Endothelial cell (in vitro differentiated cells): ENCODE results near the gene TMEM163. TPM values are rescaled to one million over a fixed set of nuclear protein-coding genes. Genes with fewer than 3 reads are reported as not detected.

ENCODE experiments used
- DNase-seq: peaks from one replicate; pipeline ENCODE4 v3.0.0; 2021; ENCODE audit warnings: low spot score
- H3K27ac Mint-ChIP-seq: one replicate; pipeline ENCODE4 v1.8.0; 2021; ENCODE audit warnings: mixed read lengths, inconsistent platforms; ENCODE audit not compliant: unreplicated experiment
- H3K27me3 Mint-ChIP-seq: one replicate; pipeline ENCODE4 v1.8.0; 2021; ENCODE audit warnings: mild to moderate bottlenecking, moderate library complexity, mixed read lengths, inconsistent platforms; ENCODE audit not compliant: unreplicated experiment
- H3K36me3 Mint-ChIP-seq: one replicate; pipeline ENCODE4 v1.8.0; 2021; ENCODE audit warnings: mild to moderate bottlenecking, low read depth, mixed read lengths, inconsistent platforms; ENCODE audit not compliant: unreplicated experiment
- H3K4me1 Mint-ChIP-seq: one replicate; pipeline ENCODE4 v1.8.0; 2021; ENCODE audit warnings: mild to moderate bottlenecking, mixed read lengths, inconsistent platforms; ENCODE audit not compliant: unreplicated experiment
- H3K4me3 Mint-ChIP-seq: one replicate; pipeline ENCODE4 v1.8.0; 2021; ENCODE audit warnings: mild to moderate bottlenecking, mixed read lengths, inconsistent platforms; ENCODE audit not compliant: unreplicated experiment
- H3K9me3 Mint-ChIP-seq: one replicate; pipeline ENCODE4 v1.8.0; 2021; ENCODE audit warnings: mixed read lengths, inconsistent platforms; ENCODE audit not compliant: unreplicated experiment
- total RNA-seq: library from RNA; stranded (reverse); fragmentation: NEBNext Ultra II Directional; extraction: Animal tissue kit (Norgen Biotek cat#: 25700); gene quantifications from one replicate; pipeline ENCODE4 v1.2.1, GENCODE V29; 2021; ENCODE audit not compliant: unreplicated experiment
- TF ChIP-seq, protein P1 (sequence below): fragments of 200-600 bp; sonication (generic); IDR thresholded peaks from one replicate; pipeline ENCODE4 v1.5.0; 2021; ENCODE audit warnings: antibody characterized with exemption; ENCODE audit not compliant: unreplicated experiment

TMEM163 gene
- total RNA-seq, 1 donor from 2014 or later: 150 TPM

DNA sequence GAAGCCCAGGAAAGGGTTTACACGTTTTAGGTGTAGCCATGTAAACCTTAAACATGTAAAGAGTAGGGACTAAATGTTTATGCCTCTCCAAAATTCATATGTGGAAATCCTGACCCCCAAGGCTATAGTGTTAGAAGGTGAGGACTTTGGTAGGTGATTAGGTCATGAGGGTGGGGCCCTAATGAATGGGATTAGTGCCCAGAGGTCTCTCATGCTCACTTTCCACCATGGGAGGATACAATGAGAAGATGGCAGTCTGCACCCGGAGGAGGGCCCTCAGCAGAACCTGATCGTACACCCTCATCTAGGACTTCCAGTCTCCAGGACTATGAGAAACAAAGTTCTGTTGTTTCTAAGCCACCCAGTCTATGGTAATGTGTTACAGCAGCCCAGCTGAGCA is 119.6 kb downstream of the TMEM163 start:
- no peak overlapping the region for H3K27ac Mint-ChIP-seq
- no peaks in the 10 kb centered on the region for H3K9me3 Mint-ChIP-seq
- H3K4me3 Mint-ChIP-seq: no peak overlapping the region
- DNase-seq: no peak
- H3K27me3 Mint-ChIP-seq: peaks cover 6% of the 10 kb centered on the region
- H3K36me3 Mint-ChIP-seq: peaks cover 10% of the 10 kb centered on the region
- peaks cover 11% of the 10 kb centered on the region for H3K4me1 Mint-ChIP-seq
- TF ChIP-seq, protein P1, sequence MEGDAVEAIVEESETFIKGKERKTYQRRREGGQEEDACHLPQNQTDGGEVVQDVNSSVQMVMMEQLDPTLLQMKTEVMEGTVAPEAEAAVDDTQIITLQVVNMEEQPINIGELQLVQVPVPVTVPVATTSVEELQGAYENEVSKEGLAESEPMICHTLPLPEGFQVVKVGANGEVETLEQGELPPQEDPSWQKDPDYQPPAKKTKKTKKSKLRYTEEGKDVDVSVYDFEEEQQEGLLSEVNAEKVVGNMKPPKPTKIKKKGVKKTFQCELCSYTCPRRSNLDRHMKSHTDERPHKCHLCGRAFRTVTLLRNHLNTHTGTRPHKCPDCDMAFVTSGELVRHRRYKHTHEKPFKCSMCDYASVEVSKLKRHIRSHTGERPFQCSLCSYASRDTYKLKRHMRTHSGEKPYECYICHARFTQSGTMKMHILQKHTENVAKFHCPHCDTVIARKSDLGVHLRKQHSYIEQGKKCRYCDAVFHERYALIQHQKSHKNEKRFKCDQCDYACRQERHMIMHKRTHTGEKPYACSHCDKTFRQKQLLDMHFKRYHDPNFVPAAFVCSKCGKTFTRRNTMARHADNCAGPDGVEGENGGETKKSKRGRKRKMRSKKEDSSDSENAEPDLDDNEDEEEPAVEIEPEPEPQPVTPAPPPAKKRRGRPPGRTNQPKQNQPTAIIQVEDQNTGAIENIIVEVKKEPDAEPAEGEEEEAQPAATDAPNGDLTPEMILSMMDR: no peak

DNA sequence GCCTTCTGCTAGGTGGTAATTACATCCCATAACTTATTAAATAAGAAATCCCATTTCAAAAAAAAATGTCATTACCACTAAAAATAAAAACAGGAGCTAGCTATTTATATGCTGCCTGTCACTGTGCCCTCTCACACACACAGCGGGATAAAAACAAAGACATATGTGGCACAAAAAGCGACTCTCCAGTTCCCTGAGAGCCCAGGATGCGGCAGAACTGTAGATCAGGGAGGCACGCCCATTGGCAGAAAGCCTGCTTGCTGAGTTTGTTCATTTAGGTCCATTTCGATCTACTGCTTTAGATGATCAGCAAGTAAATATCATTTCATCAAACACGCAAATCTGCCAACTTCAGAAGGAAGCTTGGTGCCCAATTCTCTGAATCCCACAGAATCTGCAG is 124.4 kb downstream of the TMEM163 start:
- no peak overlapping the region for H3K27ac Mint-ChIP-seq
- H3K9me3 Mint-ChIP-seq: peaks cover 17% of the 10 kb centered on the region
- no peak overlapping the region for H3K4me3 Mint-ChIP-seq
- peaks cover 24% of the 10 kb centered on the region for H3K36me3 Mint-ChIP-seq
- H3K4me1 Mint-ChIP-seq: peaks cover 5% of the 10 kb centered on the region
- TF ChIP-seq, protein P1: no peak
- no peak for DNase-seq
- peaks cover 1% of the 10 kb centered on the region for H3K27me3 Mint-ChIP-seq

DNA sequence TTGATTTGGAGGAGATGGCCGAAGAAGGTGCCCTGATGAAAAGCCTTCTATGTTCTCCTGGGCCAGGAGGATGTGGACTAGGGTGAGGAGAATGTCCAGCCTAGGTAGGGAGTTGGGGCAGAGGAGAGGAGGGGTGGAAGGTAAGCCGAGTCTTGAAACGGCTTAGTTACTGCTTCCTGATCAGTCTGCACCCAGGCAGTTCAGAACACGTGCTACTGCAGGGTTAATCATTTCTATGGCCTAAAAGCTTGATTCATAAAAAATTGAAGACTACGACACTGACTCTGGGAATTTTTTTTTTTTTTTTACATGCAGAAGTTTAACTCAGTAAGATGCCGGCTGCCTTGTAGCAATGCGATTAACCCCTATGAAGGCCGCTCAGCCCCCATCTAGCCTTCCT is 125.3 kb downstream of the TMEM163 start:
- H3K36me3 Mint-ChIP-seq: peaks cover 24% of the 10 kb centered on the region
- no peak for DNase-seq
- H3K4me1 Mint-ChIP-seq: peaks cover 5% of the 10 kb centered on the region
- no peak overlapping the region for H3K27ac Mint-ChIP-seq
- H3K9me3 Mint-ChIP-seq: peaks cover 17% of the 10 kb centered on the region
- TF ChIP-seq, protein P1: no peak
- no peak overlapping the region for H3K4me3 Mint-ChIP-seq
- H3K27me3 Mint-ChIP-seq: peaks cover 3% of the 10 kb centered on the region

DNA sequence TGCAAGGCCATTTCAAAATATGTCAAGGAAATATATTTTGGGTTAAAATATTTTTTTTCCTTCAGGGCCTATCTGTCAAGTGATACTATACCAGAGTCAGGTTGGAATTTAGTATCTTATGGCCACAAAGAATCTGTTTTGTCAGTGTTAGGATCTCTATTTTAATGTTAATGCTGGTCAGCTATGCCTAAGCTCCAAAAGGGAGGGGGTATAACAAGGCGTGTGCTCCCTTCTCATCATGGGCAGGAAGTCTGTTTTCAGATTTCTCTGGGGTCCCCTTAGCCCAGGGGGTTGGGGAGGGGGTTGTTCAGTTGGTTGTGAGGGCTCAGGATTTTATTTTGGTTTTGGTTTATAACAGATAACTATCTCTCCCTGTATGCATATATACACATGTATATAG is 126.4 kb downstream of the TMEM163 start:
- TF ChIP-seq, protein P1: no peak
- H3K27ac Mint-ChIP-seq: no peak overlapping the region
- H3K4me3 Mint-ChIP-seq: no peak overlapping the region
- peaks cover 13% of the 10 kb centered on the region for H3K4me1 Mint-ChIP-seq
- peaks cover 8% of the 10 kb centered on the region for H3K27me3 Mint-ChIP-seq
- no peak for DNase-seq
- H3K36me3 Mint-ChIP-seq: peaks cover 27% of the 10 kb centered on the region
- H3K9me3 Mint-ChIP-seq: peaks cover 17% of the 10 kb centered on the region

DNA sequence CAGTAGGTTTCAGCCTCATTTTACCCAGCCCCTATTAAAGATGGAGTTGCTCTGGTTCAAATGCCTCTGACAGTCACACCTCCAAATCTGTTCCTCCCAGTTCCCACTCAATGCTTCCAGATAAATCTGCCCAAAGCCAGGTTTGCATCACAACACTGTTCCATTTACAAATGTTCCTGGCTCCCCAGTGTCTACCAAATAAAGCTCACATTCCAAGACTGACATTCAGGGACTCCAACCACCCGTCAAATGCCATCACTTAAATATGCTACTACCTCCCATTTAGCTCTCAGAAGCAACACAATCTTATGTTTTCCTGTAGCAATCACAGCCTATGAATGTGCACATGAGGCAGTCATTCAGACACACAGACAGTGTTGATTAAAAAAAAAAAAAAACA is 127.3 kb downstream of the TMEM163 start:
- no peak overlapping the region for H3K27ac Mint-ChIP-seq
- DNase-seq: no peak
- H3K36me3 Mint-ChIP-seq: peaks cover 27% of the 10 kb centered on the region
- peaks cover 14% of the 10 kb centered on the region for H3K4me1 Mint-ChIP-seq
- peak overlapping the region; percentile 6 for H3K4me3 Mint-ChIP-seq
- H3K27me3 Mint-ChIP-seq: peaks cover 8% of the 10 kb centered on the region
- TF ChIP-seq, protein P1: no peak
- H3K9me3 Mint-ChIP-seq: peaks cover 17% of the 10 kb centered on the region
